SK-N-SH (cell line): ENCODE data around the gene GHR. TPM values are rescaled to one million over a fixed set of nuclear protein-coding genes. Genes with fewer than 3 reads are reported as not detected.

ENCODE experiments used
- CTCF ChIA-PET: fragments of 300-600, 350-600 bp; formaldehyde crosslinking; extraction: SDS; loops from one replicate; lab custom pipeline; 2021; lab: Yijun Ruan, JAX
- POLR2A ChIA-PET: fragments of 350-600 bp; sonication (Branson Sonifier 250); formaldehyde crosslinking; extraction: SDS; loops from one replicate; lab custom pipeline; 2020; ENCODE audit warnings: antibody characterized with exemption, inconsistent platforms; lab: Yijun Ruan, JAX
- DNase-seq: peaks from one replicate; pipeline ENCODE4 v3.0.0; 2012
- H2AFZ ChIP-seq: fragments of 200-600 bp; sonication (generic); 2 replicates; pipeline ENCODE4 v1.8.1; 2016; ENCODE audit warnings: antibody characterized with exemption, mild to moderate bottlenecking, low read depth
- H3F3A ChIP-seq: fragments of 200-600 bp; sonication (generic); replicated peaks from 2 replicates; pipeline ENCODE3; 2016; ENCODE audit warnings: antibody characterized with exemption, mild to moderate bottlenecking; ENCODE audit not compliant: insufficient read depth
- H3K27ac ChIP-seq, 2 experiments: fragments of 200-500 bp in 1 of 2; fragments of 200-600 bp in 1 of 2; sonication (Bioruptor generic) in 1 of 2; sonication (generic), shearing (Covaris generic) in 1 of 2; 2 replicates each; pipeline versions ENCODE4 v1.5.1 to v1.6.1; 2014 to 2016; ENCODE audit warnings: low read depth in 2 of 2, inconsistent platforms in 1 of 2, low read length in 1 of 2, mild to moderate bottlenecking in 1 of 2, mixed read lengths in 1 of 2
- H3K27me3 ChIP-seq: fragments of 200-600 bp; sonication (generic), shearing (Covaris generic); 2 replicates; pipeline ENCODE4 v1.6.1; 2016; ENCODE audit warnings: mixed run types; ENCODE audit not compliant: insufficient read depth
- H3K36me3 ChIP-seq, 2 experiments: fragments of 200-500 bp in 1 of 2; fragments of 200-600 bp in 1 of 2; sonication (Bioruptor generic) in 1 of 2; sonication (generic) in 1 of 2; replicated peaks in 1 of 2; 2 replicates each; pipeline versions ENCODE3 to v1.5.1; 2014 to 2016; ENCODE audit warnings: low read length in 1 of 2, mild to moderate bottlenecking in 1 of 2; ENCODE audit not compliant: insufficient read depth in 2 of 2, control insufficient read depth in 1 of 2
- H3K4me1 ChIP-seq, 2 experiments: fragments of 200-500 bp in 1 of 2; fragments of 200-600 bp in 1 of 2; sonication (Bioruptor generic) in 1 of 2; sonication (generic), shearing (Covaris generic) in 1 of 2; 2 replicates each; pipeline versions ENCODE4 v1.5.1 to v1.6.1; 2014 to 2016; ENCODE audit warnings: low read depth in 1 of 2, low read length in 1 of 2, mixed run types in 1 of 2; ENCODE audit not compliant: insufficient read depth in 2 of 2, control insufficient read depth in 1 of 2
- H3K4me2 ChIP-seq: fragments of 200-600 bp; sonication (generic), shearing (Covaris generic); 2 replicates; pipeline ENCODE4 v1.6.1; 2017; ENCODE audit warnings: mixed run types
- H3K4me3 ChIP-seq, 2 experiments: fragments of 200-500 bp in 1 of 2; fragments of 200-600 bp in 1 of 2; sonication (Bioruptor generic) in 1 of 2; sonication (generic), shearing (Covaris generic) in 1 of 2; 2 replicates each; pipeline versions ENCODE4 v1.5.1 to v1.8.1; 2014 to 2016; ENCODE audit warnings: low read depth in 2 of 2, inconsistent platforms in 1 of 2, low read length in 1 of 2, mild to moderate bottlenecking in 1 of 2, mixed read lengths in 1 of 2, moderate library complexity in 1 of 2
- H3K79me2 ChIP-seq: fragments of 200-600 bp; sonication (generic); 2 replicates; pipeline ENCODE4 v1.8.1; 2017; ENCODE audit warnings: mild to moderate bottlenecking; ENCODE audit not compliant: insufficient read depth
- H3K9ac ChIP-seq: fragments of 200-600 bp; sonication (generic); 2 replicates; pipeline ENCODE4 v1.6.1; 2017; ENCODE audit warnings: mixed run types
- H3K9me2 ChIP-seq: fragments of 200-600 bp; sonication (generic); 2 replicates; pipeline ENCODE4 v1.6.1; 2017; ENCODE audit warnings: mixed run types
- H3K9me3 ChIP-seq: fragments of 200-600 bp; sonication (generic); 2 replicates; pipeline ENCODE4 v1.6.1; 2017; ENCODE audit warnings: mixed run types, mild to moderate bottlenecking, moderate library complexity
- H4K20me1 ChIP-seq: fragments of 200-600 bp; sonication (generic); 2 replicates; pipeline ENCODE4 v1.6.1; 2017; ENCODE audit warnings: mild to moderate bottlenecking, mixed run types; ENCODE audit not compliant: insufficient read depth
- CHD2 ChIP-seq: fragments of 150-350 bp; IDR thresholded peaks from 2 replicates; pipeline ENCODE4 v1.6.1; 2018; ENCODE audit warnings: low read length; ENCODE audit not compliant: partially characterized antibody
- EP300 ChIP-seq, 2 experiments: IDR thresholded peaks; 2 replicates each; pipeline versions ENCODE4 v1.4.0 to v1.6.1; 2012; ENCODE audit warnings: borderline replicate concordance in 1 of 2, low read depth in 1 of 2, low read length in 1 of 2
- EZH2phosphoT487 ChIP-seq: fragments of 200-600 bp; sonication (generic); IDR thresholded peaks from 2 replicates; pipeline ENCODE4 v1.6.1; 2017; ENCODE audit warnings: low read depth, mixed run types, mild to moderate bottlenecking, antibody characterized with exemption, moderate library complexity, borderline replicate concordance
- FOXJ3 ChIP-seq: sonication (generic); formaldehyde crosslinking; IDR thresholded peaks from 2 replicates; pipeline ENCODE4 v1.5.1; 2020; ENCODE audit warnings: mild to moderate bottlenecking, missing genetic modification reagents
- FOXM1 ChIP-seq: IDR thresholded peaks from 2 replicates; pipeline ENCODE4 v1.4.0; 2012; ENCODE audit warnings: low read depth, mild to moderate bottlenecking
- GATA2 ChIP-seq: sonication (generic); formaldehyde crosslinking; IDR thresholded peaks from 2 replicates; pipeline ENCODE4 v1.5.0; 2020; ENCODE audit warnings: mild to moderate bottlenecking, missing genetic modification reagents
- NFIC ChIP-seq: IDR thresholded peaks from 2 replicates; pipeline ENCODE4 v1.4.0; 2012; ENCODE audit warnings: borderline replicate concordance
- RFX5 ChIP-seq: IDR thresholded peaks from 2 replicates; pipeline ENCODE4 v1.6.1; 2012; ENCODE audit warnings: mild to moderate bottlenecking, improper control_type of control experiment, low read length
- RXRA ChIP-seq: IDR thresholded peaks from 2 replicates; pipeline ENCODE4 v1.4.0; 2012; ENCODE audit warnings: low read depth, mild to moderate bottlenecking, borderline replicate concordance
- TAF1 ChIP-seq: IDR thresholded peaks from 2 replicates; pipeline ENCODE4 v1.6.1; 2012; ENCODE audit warnings: low read depth, mild to moderate bottlenecking, low read length, moderate library complexity, borderline replicate concordance
- TCF12 ChIP-seq: IDR thresholded peaks from 2 replicates; pipeline ENCODE4 v1.4.0; 2012
- TEAD4 ChIP-seq: IDR thresholded peaks from 2 replicates; pipeline ENCODE4 v1.4.0; 2012; ENCODE audit warnings: mild to moderate bottlenecking, borderline replicate concordance; ENCODE audit not compliant: insufficient read depth
- WGBS: methylation state at CpG from one replicate; pipeline ENCODE4 v1.1.6; 2017; ENCODE audit warnings: low lambda C conversion rate; 5-methylcytosine and 5-hydroxymethylcytosine counted together
- polyA plus RNA-seq, 3 experiments: library from polyadenylated mRNA; depleted of rRNA; stranded (reverse); fragments of >200 nt; gene quantifications; 2 replicates each; pipeline ENCODE4 v1.2.3, GENCODE V29; 2012
- TF ChIP-seq, protein P1 (sequence below): IDR thresholded peaks from 2 replicates; pipeline ENCODE4 v1.4.0; 2012; ENCODE audit warnings: low read depth
- TF ChIP-seq, protein P2 (sequence below): IDR thresholded peaks from 2 replicates; pipeline ENCODE4; 2012
- TF ChIP-seq, protein P3 (sequence below): IDR thresholded peaks from 2 replicates; pipeline ENCODE4 v1.6.1; 2012; ENCODE audit warnings: mild to moderate bottlenecking, low read depth, low read length, moderate library complexity
- TF ChIP-seq, protein P4 (sequence below): fragments of 200-600 bp; sonication (generic); IDR thresholded peaks from 2 replicates; pipeline ENCODE4 v1.6.1; 2017; ENCODE audit warnings: antibody characterized with exemption, mild to moderate bottlenecking, moderate library complexity

Gene GHR
- polyA plus RNA-seq, 1 of the 3 experiments (the other 2 are of a cell fraction): 0.03 TPM

DNA sequence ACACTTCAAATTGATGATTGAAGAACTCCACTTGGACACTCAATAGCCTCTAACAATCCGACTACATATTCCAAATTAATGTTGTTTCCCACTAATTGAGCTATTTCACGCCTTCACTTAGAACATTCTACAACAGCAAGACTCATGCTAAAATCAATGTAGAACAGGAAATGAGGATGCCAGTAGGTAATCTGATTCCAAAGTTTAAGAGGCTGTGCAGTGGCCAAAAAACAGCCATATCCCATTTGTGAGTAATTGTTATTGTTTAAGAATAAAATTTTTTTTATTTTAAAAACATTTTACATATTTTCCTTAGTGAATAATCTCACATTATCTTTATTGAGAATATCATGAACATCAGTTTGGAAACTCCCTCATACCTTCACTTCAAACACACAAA is 35.7 kb upstream of the GHR start:
- Histone ChIP-seq H2AFZ (no peak overlapping the region), H3K27ac (no peak overlapping the region), H3K4me2 (no peak overlapping the region), H4K20me1 (no peaks in the 10 kb centered on the region), H3K36me3 (no peaks in the 10 kb centered on the region), H3K9ac (no peak overlapping the region), H3K79me2 (no peaks in the 10 kb centered on the region), H3K9me2 (no peaks in the 10 kb centered on the region), H3F3A (no peaks in the 10 kb centered on the region), H3K4me1 (no peaks in the 10 kb centered on the region), H3K27me3 (no peaks in the 10 kb centered on the region), H3K4me3 (no peak overlapping the region), H3K9me3 (no peaks in the 10 kb centered on the region)
- ChIA-PET CTCF (no interaction called here), POLR2A (no interaction called here)
- 0% methylated on average over 2 of the region's 2 CpGs for WGBS
- DNase-seq: no peak
- TF ChIP-seq TAF1 (no peak), EZH2phosphoT487 (no peak), FOXJ3 (CRISPR knock-in tag) (no peak), NFIC (no peak), EP300 (IDR thresholded peaks at IDR 0.05; ENCODE audit: borderline replicate concordance in 1 of 2, low read depth in 1 of 2, low read length in 1 of 2) (no peak)
- TF ChIP-seq, protein P1, sequence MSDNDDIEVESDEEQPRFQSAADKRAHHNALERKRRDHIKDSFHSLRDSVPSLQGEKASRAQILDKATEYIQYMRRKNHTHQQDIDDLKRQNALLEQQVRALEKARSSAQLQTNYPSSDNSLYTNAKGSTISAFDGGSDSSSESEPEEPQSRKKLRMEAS: no peak
- TF ChIP-seq, protein P2, sequence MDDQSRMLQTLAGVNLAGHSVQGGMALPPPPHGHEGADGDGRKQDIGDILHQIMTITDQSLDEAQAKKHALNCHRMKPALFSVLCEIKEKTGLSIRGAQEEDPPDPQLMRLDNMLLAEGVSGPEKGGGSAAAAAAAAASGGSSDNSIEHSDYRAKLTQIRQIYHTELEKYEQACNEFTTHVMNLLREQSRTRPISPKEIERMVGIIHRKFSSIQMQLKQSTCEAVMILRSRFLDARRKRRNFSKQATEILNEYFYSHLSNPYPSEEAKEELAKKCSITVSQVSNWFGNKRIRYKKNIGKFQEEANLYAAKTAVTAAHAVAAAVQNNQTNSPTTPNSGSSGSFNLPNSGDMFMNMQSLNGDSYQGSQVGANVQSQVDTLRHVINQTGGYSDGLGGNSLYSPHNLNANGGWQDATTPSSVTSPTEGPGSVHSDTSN: no peak

DNA sequence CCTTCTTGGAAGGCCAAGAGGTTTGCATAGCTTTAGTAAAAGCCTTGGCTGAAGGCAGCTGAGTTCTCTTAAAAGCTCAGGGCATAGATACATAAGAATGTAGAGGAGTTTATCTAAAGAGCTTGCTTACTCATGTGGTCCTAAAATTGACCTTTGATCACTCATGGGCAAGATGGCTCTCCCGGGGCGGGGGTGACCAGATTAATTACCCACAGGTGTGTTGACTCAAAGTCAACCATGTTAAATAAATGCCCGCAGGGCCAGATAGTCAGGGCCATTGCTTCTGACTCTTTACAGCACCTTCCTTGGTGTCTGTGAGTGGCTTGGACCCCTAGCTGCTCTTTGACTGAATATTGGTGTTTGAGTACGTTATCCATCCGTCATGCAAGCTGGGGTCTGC is 33.1 kb upstream of the GHR start:
- TF ChIP-seq EP300 (IDR thresholded peaks at IDR 0.05; ENCODE audit: borderline replicate concordance in 1 of 2, low read depth in 1 of 2, low read length in 1 of 2): no peak
- TF ChIP-seq RFX5: no peak
- TF ChIP-seq FOXJ3 (CRISPR knock-in tag): no peak
- no peak for TF ChIP-seq GATA2
- no peak for TF ChIP-seq TCF12
- TF ChIP-seq RXRA: no peak
- no peak for TF ChIP-seq FOXM1
- TF ChIP-seq CHD2: no peak
- TF ChIP-seq, protein P3, sequence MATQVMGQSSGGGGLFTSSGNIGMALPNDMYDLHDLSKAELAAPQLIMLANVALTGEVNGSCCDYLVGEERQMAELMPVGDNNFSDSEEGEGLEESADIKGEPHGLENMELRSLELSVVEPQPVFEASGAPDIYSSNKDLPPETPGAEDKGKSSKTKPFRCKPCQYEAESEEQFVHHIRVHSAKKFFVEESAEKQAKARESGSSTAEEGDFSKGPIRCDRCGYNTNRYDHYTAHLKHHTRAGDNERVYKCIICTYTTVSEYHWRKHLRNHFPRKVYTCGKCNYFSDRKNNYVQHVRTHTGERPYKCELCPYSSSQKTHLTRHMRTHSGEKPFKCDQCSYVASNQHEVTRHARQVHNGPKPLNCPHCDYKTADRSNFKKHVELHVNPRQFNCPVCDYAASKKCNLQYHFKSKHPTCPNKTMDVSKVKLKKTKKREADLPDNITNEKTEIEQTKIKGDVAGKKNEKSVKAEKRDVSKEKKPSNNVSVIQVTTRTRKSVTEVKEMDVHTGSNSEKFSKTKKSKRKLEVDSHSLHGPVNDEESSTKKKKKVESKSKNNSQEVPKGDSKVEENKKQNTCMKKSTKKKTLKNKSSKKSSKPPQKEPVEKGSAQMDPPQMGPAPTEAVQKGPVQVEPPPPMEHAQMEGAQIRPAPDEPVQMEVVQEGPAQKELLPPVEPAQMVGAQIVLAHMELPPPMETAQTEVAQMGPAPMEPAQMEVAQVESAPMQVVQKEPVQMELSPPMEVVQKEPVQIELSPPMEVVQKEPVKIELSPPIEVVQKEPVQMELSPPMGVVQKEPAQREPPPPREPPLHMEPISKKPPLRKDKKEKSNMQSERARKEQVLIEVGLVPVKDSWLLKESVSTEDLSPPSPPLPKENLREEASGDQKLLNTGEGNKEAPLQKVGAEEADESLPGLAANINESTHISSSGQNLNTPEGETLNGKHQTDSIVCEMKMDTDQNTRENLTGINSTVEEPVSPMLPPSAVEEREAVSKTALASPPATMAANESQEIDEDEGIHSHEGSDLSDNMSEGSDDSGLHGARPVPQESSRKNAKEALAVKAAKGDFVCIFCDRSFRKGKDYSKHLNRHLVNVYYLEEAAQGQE: no peak
- TF ChIP-seq, protein P2: no peak
- TF ChIP-seq, protein P4, sequence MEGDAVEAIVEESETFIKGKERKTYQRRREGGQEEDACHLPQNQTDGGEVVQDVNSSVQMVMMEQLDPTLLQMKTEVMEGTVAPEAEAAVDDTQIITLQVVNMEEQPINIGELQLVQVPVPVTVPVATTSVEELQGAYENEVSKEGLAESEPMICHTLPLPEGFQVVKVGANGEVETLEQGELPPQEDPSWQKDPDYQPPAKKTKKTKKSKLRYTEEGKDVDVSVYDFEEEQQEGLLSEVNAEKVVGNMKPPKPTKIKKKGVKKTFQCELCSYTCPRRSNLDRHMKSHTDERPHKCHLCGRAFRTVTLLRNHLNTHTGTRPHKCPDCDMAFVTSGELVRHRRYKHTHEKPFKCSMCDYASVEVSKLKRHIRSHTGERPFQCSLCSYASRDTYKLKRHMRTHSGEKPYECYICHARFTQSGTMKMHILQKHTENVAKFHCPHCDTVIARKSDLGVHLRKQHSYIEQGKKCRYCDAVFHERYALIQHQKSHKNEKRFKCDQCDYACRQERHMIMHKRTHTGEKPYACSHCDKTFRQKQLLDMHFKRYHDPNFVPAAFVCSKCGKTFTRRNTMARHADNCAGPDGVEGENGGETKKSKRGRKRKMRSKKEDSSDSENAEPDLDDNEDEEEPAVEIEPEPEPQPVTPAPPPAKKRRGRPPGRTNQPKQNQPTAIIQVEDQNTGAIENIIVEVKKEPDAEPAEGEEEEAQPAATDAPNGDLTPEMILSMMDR: no peak
- TF ChIP-seq TEAD4: no peak
- CTCF ChIA-PET: no interaction called here

More for the DNA sequence above, 33.1 kb upstream of the GHR start:
- H2AFZ ChIP-seq: no peak overlapping the region
- no peaks in the 10 kb centered on the region for H3K79me2 ChIP-seq
- H4K20me1 ChIP-seq: no peaks in the 10 kb centered on the region
- no peaks in the 10 kb centered on the region for H3F3A ChIP-seq
- no peak overlapping the region for H3K9ac ChIP-seq
- no peak overlapping the region for H3K4me2 ChIP-seq
- WGBS: 0% methylated on average over 5 of the region's 5 CpGs
- no peak for DNase-seq
- H3K4me1 ChIP-seq: no peaks in the 10 kb centered on the region
- H3K4me3 ChIP-seq: no peak overlapping the region
- no peaks in the 10 kb centered on the region for H3K27me3 ChIP-seq
- no peak overlapping the region for H3K27ac ChIP-seq
- H3K36me3 ChIP-seq: no peaks in the 10 kb centered on the region
- no peaks in the 10 kb centered on the region for H3K9me3 ChIP-seq
- no peaks in the 10 kb centered on the region for H3K9me2 ChIP-seq
- POLR2A ChIA-PET: no interaction called here
